K562 (cell line): ENCODE data around the gene ECT2. TPM values are rescaled to one million over a fixed set of nuclear protein-coding genes. Genes with fewer than 3 reads are reported as not detected.
A peak's percentile ranks its signal among the peaks of the same experiment; 100 is the strongest.

Source experiments
- ATAC-seq: fragments of 200-7000 bp; cut with Tn5 transposase; 3 replicates; pipeline ENCODE4 v1.9.1; 2020; ENCODE audit warnings: moderate library complexity
- BruUV-seq: library from RNA; stranded (reverse); fragments of 400-500 nt; replicated peaks from 2 replicates; lab custom pipeline; 2021; lab: Mats Ljungman, UMichigan
- CTCF ChIA-PET: fragments of 300-600 bp; formaldehyde crosslinking; extraction: SDS; loops from one replicate; lab custom pipeline; 2021; ENCODE audit warnings: low intra/inter-chr PET ratio; lab: Yijun Ruan, JAX
- POLR2A ChIA-PET: fragments of 300-600, 350-650 bp; sonication (Branson Sonifier 250); formaldehyde crosslinking; extraction: SDS; loops from one replicate; lab custom pipeline; 2021; ENCODE audit warnings: antibody characterized with exemption, inconsistent platforms; lab: Yijun Ruan, JAX
- DNase-seq, 4 experiments: peaks; one replicate each; pipeline versions ENCODE4 v3.0.0 to v3.0.0-alpha.2; 2011 to 2018; ENCODE audit warnings: low spot score in 3 of 4, mixed read lengths in 3 of 4; ENCODE audit errors: extremely low read depth in 1 of 4
- FAIRE-seq: peaks from 2 replicates; lab custom pipeline; 2011; peaks lifted over from hg19 to GRCh38; lab: Jason Lieb, UNC
- H2AFZ ChIP-seq: 2 replicates; pipeline ENCODE4 v1.6.0; 2011; ENCODE audit warnings: low read depth, low read length, control low read depth, inconsistent platforms
- H3K27ac ChIP-seq: fragments of 200-600 bp; 3 replicates; pipeline ENCODE4 v1.8.0; 2011; ENCODE audit warnings: low read depth, mild to moderate bottlenecking, control low read depth, inconsistent platforms, low read length, moderate library complexity, mixed read lengths; ENCODE audit errors: extremely low read depth
- H3K27me3 ChIP-seq, 2 experiments: fragments of 300-600 bp in 1 of 2; 2 replicates in 1 of 2; 3 replicates in 1 of 2; pipeline versions ENCODE4 v1.6.0 to v1.8.0; 2011; ENCODE audit warnings: inconsistent platforms in 2 of 2, low read length in 2 of 2, mild to moderate bottlenecking in 1 of 2, mixed read lengths in 1 of 2, moderate library complexity in 1 of 2; ENCODE audit not compliant: control insufficient read depth in 2 of 2, insufficient read depth in 2 of 2
- H3K36me3 ChIP-seq: fragments of 300-600 bp; 3 replicates; pipeline ENCODE4 v1.8.0; 2011; ENCODE audit warnings: mild to moderate bottlenecking, low read length, inconsistent platforms; ENCODE audit not compliant: control insufficient read depth, insufficient read depth
- H3K4me1 ChIP-seq, 2 experiments: fragments of 200-600 bp in 1 of 2; replicated peaks in 1 of 2; 2 replicates in 1 of 2; 3 replicates in 1 of 2; pipeline versions ENCODE4 v1.5.1 to v1.8.0; 2011; ENCODE audit warnings: inconsistent platforms in 2 of 2, low read length in 2 of 2, mild to moderate bottlenecking in 1 of 2, mixed read lengths in 1 of 2, moderate library complexity in 1 of 2; ENCODE audit not compliant: control insufficient read depth in 2 of 2, insufficient read depth in 2 of 2
- H3K4me2 ChIP-seq: 2 replicates; pipeline ENCODE4 v1.6.1; 2011; ENCODE audit warnings: low read length, control low read depth, inconsistent platforms, mixed read lengths; ENCODE audit not compliant: insufficient read depth
- H3K4me3 ChIP-seq: fragments of 200-600 bp; sonication (generic), shearing (Covaris generic); 2 replicates; pipeline ENCODE4 v1.5.1; 2016; ENCODE audit warnings: control low read depth, inconsistent platforms
- H3K79me2 ChIP-seq: fragments of 200-600 bp; 3 replicates; pipeline ENCODE4 v1.8.0; 2011; ENCODE audit warnings: low read length, inconsistent platforms; ENCODE audit not compliant: control insufficient read depth, insufficient read depth
- H3K9ac ChIP-seq, 2 experiments: 2 replicates each; pipeline versions ENCODE4 v1.6.0 to v1.6.1; 2011; ENCODE audit warnings: low read depth in 2 of 2, low read length in 2 of 2, control low read depth in 1 of 2, inconsistent platforms in 1 of 2, mild to moderate bottlenecking in 1 of 2, mixed read lengths in 1 of 2; ENCODE audit not compliant: insufficient read depth in 1 of 2
- H3K9me1 ChIP-seq: one replicate; pipeline ENCODE4 v1.6.0; 2011; ENCODE audit warnings: inconsistent platforms, mild to moderate bottlenecking, low read length, moderate library complexity; ENCODE audit not compliant: control insufficient read depth, insufficient read depth
- H3K9me3 ChIP-seq: replicated peaks from 2 replicates; pipeline ENCODE4 v1.5.1; 2011; ENCODE audit warnings: low read depth, low read length, inconsistent platforms; ENCODE audit not compliant: control insufficient read depth, insufficient read depth
- H4K20me1 ChIP-seq: replicated peaks from 2 replicates; pipeline ENCODE4 v1.6.1; 2011; ENCODE audit warnings: low read length, inconsistent platforms, mixed read lengths; ENCODE audit not compliant: control insufficient read depth, insufficient read depth
- ASH1L ChIP-seq: fragments of 450-650 bp; IDR thresholded peaks from 2 replicates; pipeline ENCODE4 v1.6.1; 2018; ENCODE audit warnings: borderline replicate concordance, mild to moderate bottlenecking, low read depth; ENCODE audit not compliant: partially characterized antibody
- CGGBP1 ChIP-seq: fragments of 250-450 bp; sonication (Bioruptor Pico); IDR thresholded peaks from 2 replicates; pipeline ENCODE4 v1.9.0; 2021; ENCODE audit warnings: mild to moderate bottlenecking
- ELF4 ChIP-seq: fragments of 450-650 bp; formaldehyde crosslinking; IDR thresholded peaks from 2 replicates; pipeline ENCODE4 v1.4.0; 2022; ENCODE audit warnings: missing genetic modification characterization
- FOSL1 ChIP-seq: fragments of 200-800 bp; sonication (Bioruptor generic); conservative IDR thresholded peaks from 2 replicates; pipeline ENCODE4 v1.6.1; 2016; ENCODE audit warnings: missing genetic modification characterization, missing compliant biosample characterization
- HDAC3 ChIP-seq: fragments of 450-650 bp; IDR thresholded peaks from 2 replicates; pipeline ENCODE4 v1.6.1; 2018; ENCODE audit warnings: borderline replicate concordance, mild to moderate bottlenecking, moderate library complexity; ENCODE audit not compliant: partially characterized antibody
- PHB2 ChIP-seq: fragments of 450-650 bp; IDR thresholded peaks from 2 replicates; pipeline ENCODE4 v1.6.1; 2017; ENCODE audit warnings: low read depth
- SPI1 ChIP-seq: IDR thresholded peaks from 2 replicates; pipeline ENCODE4 v1.6.1; 2011; ENCODE audit warnings: low read depth, low read length, control low read depth, borderline replicate concordance
- U2AF2 ChIP-seq: fragments of 200-400 bp; formaldehyde crosslinking; optimal IDR thresholded peaks from 2 replicates; pipeline ENCODE3; 2017; ENCODE audit warnings: low read depth, mild to moderate bottlenecking, low read length
- ZC3H11A ChIP-seq: IDR thresholded peaks from 2 replicates; pipeline ENCODE4 v1.6.1; 2012; ENCODE audit warnings: low read depth, low read length, improper control_type of control experiment
- ZFP36 ChIP-seq: fragments of 150-350 bp; IDR thresholded peaks from 2 replicates; pipeline ENCODE4 v1.6.1; 2018; ENCODE audit warnings: low read length, low read depth; ENCODE audit not compliant: partially characterized antibody
- WGBS: fragments of 100-300 bp; shearing (Covaris generic); methylation state at CpG from one replicate; pipeline ENCODE4 v1.1.6; 2016; ENCODE audit warnings: low coverage, mixed read lengths; ENCODE audit not compliant: insufficient coverage; ENCODE audit errors: missing lambda C conversion rate; 5-methylcytosine and 5-hydroxymethylcytosine counted together
- in situ Hi-C: fragments of 300-500 bp; cut with MboI; formaldehyde crosslinking; loops from 4 replicates; pipeline ENCODE4 v1.15.0; 2018; ENCODE audit warnings: inconsistent platforms, mixed read lengths
- intact Hi-C: fragments of 100-400 bp; cut with micrococcal nuclease; formaldehyde crosslinking; loops from 2 replicates; pipeline ENCODE4 v1.14.2; 2022
- polyA plus RNA-seq, 8 experiments: library from polyadenylated mRNA; depleted of rRNA in 4 of 8; stranded (reverse) in 5 of 8; unstranded in 3 of 8; fragments of >200 nt; fragmentation: Nextera tagmentation in 2 of 8; fragmentation: Illumina TruSeq in 1 of 8; extraction: Ambion mirVana in 2 of 8; extraction: Trizol in 1 of 8; gene quantifications; 2 replicates each; pipeline versions ENCODE4 v1.2.1 to v1.2.3, GENCODE V29; 2011 to 2014; ENCODE audit warnings: inconsistent platforms in 1 of 8, missing spikeins in 1 of 8
- total RNA-seq, 7 experiments: library from RNA; depleted of rRNA in 6 of 7; stranded (reverse); fragments of >200 nt in 6 of 7; fragmentation: Illumina TruSeq in 2 of 7; extraction: Trizol in 2 of 7; gene quantifications; 2 replicates each; pipeline versions ENCODE4 v1.2.1 to v1.2.3, GENCODE V29; 2011 to 2021; ENCODE audit warnings: low replicate concordance in 1 of 7

Gene ECT2
- total and polyA plus RNA-seq, 9 of the 15 experiments (the other 6 are each of a cell fraction or from before 2014, with no cell fraction given), result 19.0 to 53.0 (median 36.5) TPM

GRCh38 chr3:172711454-172711795 lies 39.1 kb upstream of the ECT2 start:
- Histone ChIP-seq H3K27me3 (no peaks in the 10 kb centered on the region), H3K4me1 (peaks cover 4 to 10% of the 10 kb centered on the region in 2 experiments; a peak in 3 of 5 replicates), H3K4me2 (peak overlapping the region; percentile 82), H3K27ac (peak overlapping the region; percentile 40; the same call in 2 of the 3 replicates), H2AFZ (peak overlapping the region; percentile 97), H3K36me3 (no peaks in the 10 kb centered on the region), H3K4me3 (peak overlapping the region; percentile 62), H3K9ac (peak overlapping the region in 1 of 2 experiments; percentile 41; a peak in 2 of 4 replicates), H4K20me1 (no peaks in the 10 kb centered on the region), H3K9me3 (no peaks in the 10 kb centered on the region), H3K9me1 (no peaks in the 10 kb centered on the region), H3K79me2 (peaks cover 6% of the 10 kb centered on the region; the same call in 1 of the 3 replicates)
- ChIA-PET POLR2A (interaction anchor here (0.6 to 1.0 kb wide), 2 partner anchors 8 to 1648 kb away, joined by 3 read pairs; no protein-coding TSS in a partner anchor), CTCF (no interaction called here)
- intact Hi-C loops, result loop anchor here (1.0 kb wide), 1 partner anchor 38 kb away; no protein-coding TSS in a partner anchor
- DNase-seq (peak in 2 of 4 experiments; percentile 16 to 32), ATAC-seq (peak; percentile 4), FAIRE-seq (no peak)
- WGBS, result 33% methylated on average over 2 of the region's 2 CpGs
- BruUV-seq, result no TSS peak
- TF ChIP-seq ELF4 (CRISPR knock-in tag), result no peak
- TF ChIP-seq PHB2, result no peak
- TF ChIP-seq SPI1, result peak; percentile 31; the same call in 1 of the 2 replicates
- no peak for TF ChIP-seq CGGBP1 (CRISPR knock-in tag)
- no peak for TF ChIP-seq ZC3H11A
- TF ChIP-seq FOSL1 (tag), result peak; percentile 28; the same call in 1 of the 2 replicates
- TF ChIP-seq ASH1L, result no peak
- TF ChIP-seq U2AF2, result no peak
- TF ChIP-seq HDAC3, result no peak
- TF ChIP-seq ZFP36, result no peak
- in situ Hi-C loops, result no loop called here
